Adrenal gland (tissue), 12 donors: Measurements from ENCODE around the gene BRIP1. TPM values are rescaled to one million over a fixed set of nuclear protein-coding genes. Genes with fewer than 3 reads are reported as not detected.
"Not testable (repeated sequence)": the region's sequence is repeated elsewhere in the genome, so short reads cannot be mapped to it uniquely, and the experiment has no call there.

Experiments
- DNase-seq, 7 donors: peaks; one replicate each; pipeline ENCODE4 v3.0.0-alpha.2; 2019 to 2020
- H3K27ac ChIP-seq, 5 donors: fragments of 200-600 bp; sonication (generic) in 4 of 5; 1 replicate in 3 of 5; 2 replicates in 2 of 5; pipeline versions ENCODE4 v1.5.1 to v1.8.0; 2016 to 2020; ENCODE audit warnings: mild to moderate bottlenecking in 1 of 5
- H3K27me3 ChIP-seq: fragments of 200-600 bp; 2 replicates; pipeline ENCODE4 v1.8.0; 2021
- H3K36me3 ChIP-seq, 2 donors: fragments of 200-600 bp; replicated peaks in 1 of 2; 1 replicate in 1 of 2; 2 replicates in 1 of 2; pipeline versions ENCODE4 v1.5.1 to v1.8.0; 2018 to 2022
- H3K4me1 ChIP-seq, 2 donors: fragments of 200-600 bp; replicated peaks in 1 of 2; 1 replicate in 1 of 2; 2 replicates in 1 of 2; pipeline versions ENCODE4 v1.5.1 to v1.8.0; 2018 to 2021
- H3K4me3 ChIP-seq, 4 donors: fragments of 200-600 bp; sonication (generic) in 3 of 4; one replicate each; pipeline ENCODE4 v1.5.1; 2016 to 2018
- H3K9me3 ChIP-seq, 3 donors: fragments of 200-600 bp; sonication (generic) in 1 of 3; replicated peaks in 1 of 3; 1 replicate in 2 of 3; 2 replicates in 1 of 3; pipeline versions ENCODE4 v1.5.1 to v1.8.0; 2016 to 2021
- POLR2A ChIP-seq, 2 donors: fragments of 450-650 bp; IDR thresholded peaks; one replicate each; pipeline ENCODE4 v1.6.1; 2017; ENCODE audit warnings: antibody characterized with exemption in 2 of 2, mild to moderate bottlenecking in 2 of 2, moderate library complexity in 1 of 2
- whole genome bisulfite sequencing, 4 donors: extraction: QIAGEN DNeasy Blood & Tissue Kit in 2 of 4; methylation state at CpG; one replicate each; pipeline versions ENCODE4 v1.1.5 to v1.1.7; 2013 to 2017; 5-methylcytosine and 5-hydroxymethylcytosine counted together
- intact Hi-C, 2 donors: fragments of 100-400 bp; cut with DNase I; formaldehyde crosslinking; loops; one replicate each; pipeline versions ENCODE4 v1.14.1 to v1.15.0; 2022 to 2023
- polyA plus RNA-seq, 3 donors: library from polyadenylated mRNA; stranded (reverse); fragments of 200-250 nt in 2 of 3; fragments of 350-450 nt in 1 of 3; fragmentation: Illumina TruSeq in 1 of 3; extraction: RNeasy Lipid Tissue Mini Kit (QIAGEN cat#74804) in 1 of 3; gene quantifications; one replicate each; pipeline ENCODE4 v1.2.3, GENCODE V29; 2013 to 2014
- total RNA-seq, 9 donors: library from RNA; depleted of rRNA in 4 of 9; stranded (reverse); fragments of >200 nt in 4 of 9; fragments of 120-200 nt in 1 of 9; fragmentation: NEBNext Ultra II Directional in 1 of 9; extraction: Animal tissue kit (Norgen Biotek cat#: 25700) in 1 of 9; gene quantifications; one replicate each; pipeline versions ENCODE4 v1.1.0 to v1.2.4, GENCODE V29; 2013 to 2023
- TF ChIP-seq, protein P1 (sequence below), 6 experiments: fragments of 450-650 bp in 4 of 6; fragments of 200-600 bp in 2 of 6; sonication (generic) in 1 of 6; IDR thresholded peaks; 1 replicate in 5 of 6; 2 replicates in 1 of 6; pipeline versions ENCODE4 v1.5.1 to v1.8.0; 2016 to 2021; ENCODE audit warnings: antibody characterized with exemption in 6 of 6, mild to moderate bottlenecking in 2 of 6, moderate library complexity in 1 of 6
- donor health status: healthy with polysubstance abuse.
- donor health status: Bipolar disorder and iron deficiency.
- donor health status: DM: yes; HTN: yes; CAD: no.
- donor health status: DM: no; HTN: no; CAD: no.
- donor health status: DM: no; HTN: no; CAD: no.
- donor health status: DM: yes; HTN: yes; CAD: no.

Gene BRIP1
- total and polyA plus RNA-seq, 12 donors = 0.06 to 6.9 (median 0.46) TPM

DNA sequence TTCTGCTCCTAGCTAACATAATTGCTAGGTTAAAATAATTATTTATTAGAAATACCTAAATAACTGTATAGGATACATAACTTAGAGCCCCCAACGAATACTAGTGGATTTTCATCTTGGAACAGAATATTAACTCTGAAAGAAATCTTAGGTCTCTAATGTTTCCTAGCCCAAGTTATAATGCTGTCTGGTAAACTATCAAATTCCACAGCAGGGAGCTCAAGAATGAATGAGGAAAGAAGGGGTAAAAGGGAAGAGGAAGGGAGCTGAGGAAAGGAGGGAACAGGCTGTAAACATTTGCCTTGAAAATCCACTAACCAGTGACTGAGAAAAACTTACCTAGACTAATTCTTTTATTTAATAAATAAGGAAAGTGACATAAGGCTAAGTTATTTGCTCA lies 179.2 kb downstream of the BRIP1 start:
- Histone ChIP-seq H3K27ac (no peak overlapping the region), H3K4me1 (no peaks in the 10 kb centered on the region), H3K27me3 (no peaks in the 10 kb centered on the region), H3K4me3 (no peak overlapping the region), H3K9me3 (no peaks in the 10 kb centered on the region), H3K36me3 (no peaks in the 10 kb centered on the region)
- intact Hi-C loops = no loop called here
- TF ChIP-seq POLR2A (IDR thresholded peaks at IDR 0.05) = no peak
- TF ChIP-seq, protein P1, sequence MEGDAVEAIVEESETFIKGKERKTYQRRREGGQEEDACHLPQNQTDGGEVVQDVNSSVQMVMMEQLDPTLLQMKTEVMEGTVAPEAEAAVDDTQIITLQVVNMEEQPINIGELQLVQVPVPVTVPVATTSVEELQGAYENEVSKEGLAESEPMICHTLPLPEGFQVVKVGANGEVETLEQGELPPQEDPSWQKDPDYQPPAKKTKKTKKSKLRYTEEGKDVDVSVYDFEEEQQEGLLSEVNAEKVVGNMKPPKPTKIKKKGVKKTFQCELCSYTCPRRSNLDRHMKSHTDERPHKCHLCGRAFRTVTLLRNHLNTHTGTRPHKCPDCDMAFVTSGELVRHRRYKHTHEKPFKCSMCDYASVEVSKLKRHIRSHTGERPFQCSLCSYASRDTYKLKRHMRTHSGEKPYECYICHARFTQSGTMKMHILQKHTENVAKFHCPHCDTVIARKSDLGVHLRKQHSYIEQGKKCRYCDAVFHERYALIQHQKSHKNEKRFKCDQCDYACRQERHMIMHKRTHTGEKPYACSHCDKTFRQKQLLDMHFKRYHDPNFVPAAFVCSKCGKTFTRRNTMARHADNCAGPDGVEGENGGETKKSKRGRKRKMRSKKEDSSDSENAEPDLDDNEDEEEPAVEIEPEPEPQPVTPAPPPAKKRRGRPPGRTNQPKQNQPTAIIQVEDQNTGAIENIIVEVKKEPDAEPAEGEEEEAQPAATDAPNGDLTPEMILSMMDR (IDR thresholded peaks at IDR 0.05) = no peak
- 90 to 97% (median 92%) methylated on average over 1 of the region's 1 CpG for WGBS, 4 donors
- no peak for DNase-seq

DNA sequence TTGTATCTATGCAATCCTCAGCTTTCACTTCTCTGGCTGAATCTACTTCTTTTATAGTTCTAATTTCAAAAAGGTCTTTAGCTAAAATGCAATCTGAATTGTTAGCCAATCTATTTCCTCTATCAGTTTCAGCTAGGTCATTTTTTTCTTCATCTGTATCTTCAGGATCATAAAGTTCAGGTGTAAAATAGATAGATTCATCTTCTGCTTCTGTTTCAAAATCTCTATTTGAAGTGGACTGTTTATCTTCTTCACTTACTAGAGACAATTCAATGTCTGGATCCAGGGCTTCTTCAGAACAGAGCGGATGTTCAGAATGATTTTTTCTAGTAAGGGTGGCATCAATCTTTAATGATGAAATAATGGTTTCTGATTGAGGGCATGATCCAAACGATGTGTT lies 179.9 kb downstream of the BRIP1 start:
- intact Hi-C loops = no loop called here
- H3K9me3 ChIP-seq = no peaks in the 10 kb centered on the region
- H3K4me3 ChIP-seq = no peak overlapping the region
- no peak overlapping the region for H3K27ac ChIP-seq
- WGBS, 4 donors = 84 to 98% (median 95%) methylated on average over 2 of the region's 2 CpGs
- no peak for DNase-seq
- no peaks in the 10 kb centered on the region for H3K4me1 ChIP-seq
- no peak for TF ChIP-seq POLR2A (IDR thresholded peaks at IDR 0.05)
- TF ChIP-seq, protein P1 (IDR thresholded peaks at IDR 0.05) = no peak
- no peaks in the 10 kb centered on the region for H3K27me3 ChIP-seq
- H3K36me3 ChIP-seq = no peaks in the 10 kb centered on the region

DNA sequence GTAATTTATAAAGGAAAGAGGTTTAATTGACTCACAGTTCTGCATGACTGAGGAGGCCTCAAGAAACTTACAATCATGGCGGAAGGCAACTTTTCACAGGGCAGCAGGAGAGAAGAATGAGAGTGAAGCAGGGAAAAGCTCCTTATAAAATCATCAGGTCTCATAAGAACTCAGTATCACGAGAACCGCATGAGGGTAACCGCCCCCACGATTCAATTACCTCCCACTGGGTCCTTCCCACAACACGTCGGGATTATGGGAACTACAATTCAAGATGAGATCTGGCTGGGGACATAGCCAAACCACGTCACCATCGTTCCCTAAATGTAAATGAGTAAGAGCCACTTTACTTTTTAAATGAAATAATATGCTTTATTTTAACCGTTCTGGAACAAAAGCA lies 182.4 kb downstream of the BRIP1 start:
- TF ChIP-seq, protein P1 (IDR thresholded peaks at IDR 0.05) = no peak
- TF ChIP-seq POLR2A (IDR thresholded peaks at IDR 0.05) = no peak
- intact Hi-C loops = no loop called here
- no peak for DNase-seq
- H3K36me3 ChIP-seq = no peaks in the 10 kb centered on the region
- no peaks in the 10 kb centered on the region for H3K27me3 ChIP-seq
- no peaks in the 10 kb centered on the region for H3K4me1 ChIP-seq
- WGBS, 4 donors = 96 to 97% (median 97%) methylated on average over 10 of the region's 10 CpGs
- no peak overlapping the region for H3K4me3 ChIP-seq
- no peaks in the 10 kb centered on the region for H3K9me3 ChIP-seq
- H3K27ac ChIP-seq = no peak overlapping the region

DNA sequence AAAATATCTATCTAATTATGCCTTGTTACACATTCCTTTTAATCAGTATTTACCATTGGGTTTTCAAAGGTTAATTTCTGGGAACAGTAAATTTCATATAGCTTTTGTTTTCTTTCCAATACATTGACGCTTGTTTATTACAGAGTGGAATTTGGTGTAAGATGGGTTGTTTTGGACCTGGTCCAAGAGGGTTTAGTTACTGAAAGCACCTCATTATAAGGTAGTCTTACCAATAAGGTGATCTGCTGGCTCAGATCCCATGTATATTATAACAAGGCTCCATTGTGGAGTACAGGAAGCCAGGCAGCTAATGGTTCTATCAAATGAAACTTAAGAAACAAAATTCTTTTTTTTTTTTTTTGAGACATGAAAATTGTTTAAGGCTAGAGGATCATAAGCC lies 185.0 kb downstream of the BRIP1 start:
- intact Hi-C loops = no loop called here
- Histone ChIP-seq H3K27ac (no peak overlapping the region), H3K9me3 (no peaks in the 10 kb centered on the region), H3K27me3 (no peaks in the 10 kb centered on the region), H3K4me3 (no peak overlapping the region), H3K36me3 (no peaks in the 10 kb centered on the region), H3K4me1 (no peaks in the 10 kb centered on the region)
- no peak for DNase-seq
- 90 to 95% (median 93%) methylated on average over 1 of the region's 1 CpG for WGBS, 4 donors
- TF ChIP-seq, protein P1 (IDR thresholded peaks at IDR 0.05) = no peak
- TF ChIP-seq POLR2A (IDR thresholded peaks at IDR 0.05) = no peak

DNA sequence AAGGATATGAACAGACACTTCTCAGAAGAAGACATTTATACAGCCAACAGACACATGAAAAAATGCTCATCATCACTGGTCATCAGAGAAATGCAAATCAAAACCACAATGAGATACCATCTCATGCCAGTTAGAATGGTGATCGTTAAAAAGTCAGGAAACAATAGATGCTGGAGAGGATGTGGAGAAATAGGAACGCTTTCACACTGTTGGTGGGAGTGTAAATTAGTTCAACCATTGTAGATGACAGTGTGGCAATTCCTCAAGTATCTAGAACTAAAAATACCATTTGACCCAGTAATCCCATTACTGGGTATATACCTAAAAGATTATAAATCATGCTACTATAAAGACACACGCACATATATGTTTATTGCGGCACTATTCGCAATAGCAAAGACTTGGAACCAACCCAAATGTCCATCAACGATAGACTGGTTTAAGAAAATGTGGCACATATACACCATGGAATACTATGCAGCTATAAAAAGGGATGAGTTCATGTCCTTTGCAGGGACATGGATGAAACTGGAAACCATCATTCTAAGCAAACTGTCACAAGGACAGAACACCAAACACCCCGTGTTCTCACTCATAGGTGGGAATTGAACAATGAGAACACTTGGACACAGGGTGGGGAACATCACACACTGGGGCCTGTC lies 186.0 kb downstream of the BRIP1 start:
- H3K27ac ChIP-seq, H3K4me3 ChIP-seq, DNase-seq, H3K4me1 ChIP-seq, intact Hi-C loops, H3K27me3 ChIP-seq, H3K36me3 ChIP-seq, H3K9me3 ChIP-seq: not testable (repeated sequence)
- 60 to 94% (median 72%) methylated on average over 7 of the region's 7 CpGs for WGBS, 4 donors

DNA sequence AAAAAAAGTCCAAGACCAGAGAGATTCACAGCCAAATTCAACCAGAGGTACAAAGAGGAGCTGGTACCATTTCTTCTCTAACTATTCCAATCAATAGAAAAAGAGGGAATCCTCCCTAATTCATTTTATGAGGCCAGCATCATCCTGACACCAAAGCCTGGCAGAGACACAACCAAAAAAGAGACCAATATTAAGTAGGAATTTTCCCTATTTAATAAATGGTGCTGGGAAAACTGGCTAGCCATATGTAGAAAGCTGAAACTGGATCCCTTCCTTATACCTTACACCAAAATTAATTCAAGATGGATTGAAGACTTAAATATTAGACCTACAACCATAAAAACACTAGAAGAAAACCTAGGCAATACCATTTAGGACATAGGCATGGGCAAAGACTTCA lies 186.8 kb downstream of the BRIP1 start:
- H3K27me3 ChIP-seq, H3K4me1 ChIP-seq, H3K27ac ChIP-seq, DNase-seq, H3K36me3 ChIP-seq, H3K4me3 ChIP-seq, intact Hi-C loops, H3K9me3 ChIP-seq: not testable (repeated sequence)

DNA sequence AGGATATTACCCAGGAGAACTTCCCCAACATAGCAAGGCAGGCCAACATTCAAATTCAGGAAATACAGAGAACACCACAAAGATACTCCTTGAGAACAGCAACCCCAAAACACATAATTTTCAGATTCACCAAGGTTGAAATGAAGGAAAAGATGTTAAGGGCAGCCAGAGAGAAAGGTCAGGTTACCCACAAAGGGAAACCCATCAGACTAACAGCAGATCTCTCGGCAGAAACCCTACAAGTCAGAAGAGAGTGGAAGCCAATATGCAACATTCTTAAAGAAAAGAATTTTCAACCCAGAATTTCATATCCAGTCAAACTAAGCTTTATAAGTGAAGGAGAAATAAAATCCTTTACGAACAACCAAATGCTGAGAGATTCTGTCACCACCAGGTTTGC lies 188.7 kb downstream of the BRIP1 start:
- H3K36me3 ChIP-seq, H3K4me3 ChIP-seq, intact Hi-C loops, H3K4me1 ChIP-seq, H3K9me3 ChIP-seq, DNase-seq, H3K27me3 ChIP-seq, H3K27ac ChIP-seq: not testable (repeated sequence)
- WGBS, 4 donors = 92 to 99% (median 96%) methylated on average over 2 of the region's 2 CpGs
